OCI-LY1 (cell line): ENCODE data around the gene ZFYVE28.
A peak's percentile ranks its signal among the peaks of the same experiment; 100 is the strongest.

Experiments
- H2AFZ ChIP-seq: fragments of 200-600 bp; sonication (generic), shearing (Covaris generic); 2 replicates; pipeline ENCODE4 v1.6.0; 2014; ENCODE audit warnings: antibody characterized with exemption, mild to moderate bottlenecking, low read length
- H3F3A ChIP-seq: fragments of 200-600 bp; sonication (generic), shearing (Covaris generic); 2 replicates; pipeline ENCODE4 v1.6.0; 2014; ENCODE audit warnings: mild to moderate bottlenecking, antibody characterized with exemption, low read length, moderate library complexity; ENCODE audit not compliant: insufficient read depth
- H3K27ac ChIP-seq: fragments of 200-600 bp; sonication (generic); 2 replicates; pipeline ENCODE4 v1.5.1; 2014; ENCODE audit warnings: low read length, mixed run types, mild to moderate bottlenecking, low read depth; ENCODE audit not compliant: poor library complexity, severe bottlenecking
- H3K27me3 ChIP-seq: fragments of 200-600 bp; sonication (generic); 2 replicates; pipeline ENCODE4 v1.6.0; 2014; ENCODE audit warnings: antibody characterized with exemption, mild to moderate bottlenecking, low read length, moderate library complexity; ENCODE audit not compliant: insufficient read depth
- H3K36me3 ChIP-seq: fragments of 200-600 bp; sonication (generic); 2 replicates; pipeline ENCODE4 v1.6.1; 2014; ENCODE audit warnings: mild to moderate bottlenecking, antibody characterized with exemption, low read length, moderate library complexity, mixed read lengths; ENCODE audit not compliant: insufficient read depth
- H3K4me1 ChIP-seq: fragments of 200-600 bp; sonication (generic); 2 replicates; pipeline ENCODE4 v1.5.1; 2014; ENCODE audit warnings: mild to moderate bottlenecking, low read length, moderate library complexity; ENCODE audit not compliant: insufficient read depth, severe bottlenecking
- H3K4me2 ChIP-seq: fragments of 200-600 bp; sonication (generic), shearing (Covaris generic); 2 replicates; pipeline ENCODE4 v1.6.1; 2014; ENCODE audit warnings: low read length
- H3K4me3 ChIP-seq: fragments of 200-600 bp; sonication (generic); 2 replicates; pipeline ENCODE4 v1.5.1; 2014; ENCODE audit warnings: low read length, low read depth, mild to moderate bottlenecking, mixed read lengths; ENCODE audit not compliant: poor library complexity, severe bottlenecking
- H3K79me2 ChIP-seq: fragments of 200-600 bp; shearing (Covaris generic); 2 replicates; pipeline ENCODE4 v1.6.1; 2016; ENCODE audit warnings: mixed run types, low read length, mixed read lengths; ENCODE audit not compliant: insufficient read depth
- H3K9ac ChIP-seq: fragments of 200-600 bp; sonication (generic), shearing (Covaris generic); 2 replicates; pipeline ENCODE4 v1.6.1; 2014; ENCODE audit warnings: mild to moderate bottlenecking, low read length, mixed read lengths
- H3K9me2 ChIP-seq: fragments of 200-600 bp; sonication (generic), shearing (Covaris generic); 2 replicates; pipeline ENCODE4 v1.6.1; 2014; ENCODE audit warnings: low read depth, mild to moderate bottlenecking, low read length, mixed read lengths
- H3K9me3 ChIP-seq: fragments of 200-600 bp; shearing (Covaris generic); 2 replicates; pipeline ENCODE4 v1.6.1; 2014; ENCODE audit warnings: low read length, mixed read lengths
- H4K20me1 ChIP-seq: fragments of 200-600 bp; sonication (generic), shearing (Covaris generic); 2 replicates; pipeline ENCODE4 v1.6.0; 2016; ENCODE audit warnings: mild to moderate bottlenecking, low read length; ENCODE audit not compliant: insufficient read depth
- CTCF ChIP-seq: fragments of 200-600 bp; sonication (generic), shearing (Covaris generic); IDR thresholded peaks from 2 replicates; pipeline ENCODE4 v1.5.1; 2017; ENCODE audit warnings: mild to moderate bottlenecking, antibody characterized with exemption, low read length, moderate library complexity, mixed read lengths
- EZH2 ChIP-seq: fragments of 200-600 bp; sonication (generic), shearing (Covaris generic); IDR thresholded peaks from 2 replicates; pipeline ENCODE4 v1.8.0; 2017; ENCODE audit warnings: borderline replicate concordance, mixed run types, mild to moderate bottlenecking, antibody characterized with exemption, low read length, moderate library complexity, mixed read lengths

Gene ZFYVE28

GRCh38 chr4:2443956-2444740, 25.7 kb upstream of the ZFYVE28 start:
- Histone ChIP-seq H3K27ac (no peak overlapping the region), H3K4me1 (peaks cover 3% of the 10 kb centered on the region), H3K36me3 (no peaks in the 10 kb centered on the region), H3K4me3 (no peak overlapping the region), H2AFZ (no peak overlapping the region), H4K20me1 (no peaks in the 10 kb centered on the region), H3K9me3 (no peaks in the 10 kb centered on the region), H3K4me2 (no peak overlapping the region), H3K79me2 (no peaks in the 10 kb centered on the region), H3K9ac (no peak overlapping the region), H3K27me3 (no peaks in the 10 kb centered on the region), H3F3A (no peaks in the 10 kb centered on the region), H3K9me2 (no peaks in the 10 kb centered on the region)
- TF ChIP-seq EZH2 (no peak), CTCF (no peak)

GRCh38 chr4:2443061-2443730, 24.8 kb upstream of the ZFYVE28 start:
- no peaks in the 10 kb centered on the region for H4K20me1 ChIP-seq
- H3K9ac ChIP-seq: no peak overlapping the region
- H3K27ac ChIP-seq: no peak overlapping the region
- H3F3A ChIP-seq: no peaks in the 10 kb centered on the region
- no peaks in the 10 kb centered on the region for H3K79me2 ChIP-seq
- no peaks in the 10 kb centered on the region for H3K9me3 ChIP-seq
- H3K4me1 ChIP-seq: peaks cover 3% of the 10 kb centered on the region
- no peak overlapping the region for H3K4me3 ChIP-seq
- no peak overlapping the region for H2AFZ ChIP-seq
- H3K27me3 ChIP-seq: no peaks in the 10 kb centered on the region
- no peak overlapping the region for H3K4me2 ChIP-seq
- H3K36me3 ChIP-seq: no peaks in the 10 kb centered on the region
- TF ChIP-seq CTCF (no peak), EZH2 (no peak)
- no peaks in the 10 kb centered on the region for H3K9me2 ChIP-seq

GRCh38 chr4:2442175-2442993, 23.9 kb upstream of the ZFYVE28 start:
- H4K20me1 ChIP-seq: no peaks in the 10 kb centered on the region
- TF ChIP-seq EZH2: no peak
- no peak for TF ChIP-seq CTCF
- no peaks in the 10 kb centered on the region for H3K27me3 ChIP-seq
- no peaks in the 10 kb centered on the region for H3K9me2 ChIP-seq
- H3K9ac ChIP-seq: no peak overlapping the region
- peaks cover 3% of the 10 kb centered on the region for H3K4me1 ChIP-seq
- no peaks in the 10 kb centered on the region for H3F3A ChIP-seq
- H3K4me3 ChIP-seq: no peak overlapping the region
- H3K27ac ChIP-seq: no peak overlapping the region
- H3K79me2 ChIP-seq: no peaks in the 10 kb centered on the region
- H3K36me3 ChIP-seq: no peaks in the 10 kb centered on the region
- H3K4me2 ChIP-seq: peak overlapping the region; percentile 35; the same call in 1 of the 2 replicates
- H3K9me3 ChIP-seq: no peaks in the 10 kb centered on the region
- no peak overlapping the region for H2AFZ ChIP-seq
